HG03558 (cell line): Measurements from ENCODE around the gene SLC16A3.
"Not testable (repeated sequence)": the region's sequence is repeated elsewhere in the genome, so short reads cannot be mapped to it uniquely, and the experiment has no call there.

Experiments
- ATAC-seq: cut with Tn5 transposase; IDR thresholded peaks from one replicate; pipeline ENCODE4 v1.9.1; 2021; ENCODE audit warnings: moderate number of reproducible peaks; ENCODE audit not compliant: unreplicated experiment; ENCODE audit errors: extremely low read depth

The SLC16A3 gene

GRCh38 chr17:82259972-82260961 lies 31.4 kb downstream of the SLC16A3 start:
- ATAC-seq = not testable (repeated sequence)

- ATAC-seq = no peak
These were observed 33.5 kb downstream of the SLC16A3 start for GRCh38 chr17:82262344-82262743.

- no peak for ATAC-seq
These were observed 34.8 kb downstream of the SLC16A3 start for GRCh38 chr17:82263641-82264040.

GRCh38 chr17:82266142-82266541 lies 37.3 kb downstream of the SLC16A3 start:
- ATAC-seq = no peak

GRCh38 chr17:82267575-82268379 lies 38.9 kb downstream of the SLC16A3 start:
- no peak for ATAC-seq

- ATAC-seq = no peak
These were observed 40.5 kb downstream of the SLC16A3 start for GRCh38 chr17:82269138-82269881.

GRCh38 chr17:82269882-82270500 lies 41.1 kb downstream of the SLC16A3 start:
- no peak for ATAC-seq

- ATAC-seq = no peak
These were observed 41.8 kb downstream of the SLC16A3 start for GRCh38 chr17:82270651-82271050.

- ATAC-seq = no peak
These were observed 42.6 kb downstream of the SLC16A3 start for GRCh38 chr17:82271401-82271800.

- ATAC-seq = no peak
These were observed 43.9 kb downstream of the SLC16A3 start for GRCh38 chr17:82272495-82273326.

- ATAC-seq = no peak
These were observed 44.7 kb downstream of the SLC16A3 start, which contains the start of gene CSNK1D for GRCh38 chr17:82273327-82274133. CSNK1D (minus strand) TSS chr17:82273700; CDS start chr17:82273381, 319 bp downstream.

- no peak for ATAC-seq
These were observed 45.5 kb downstream of the SLC16A3 start for GRCh38 chr17:82274134-82275020.

GRCh38 chr17:82275326-82275725 lies 46.5 kb downstream of the SLC16A3 start:
- no peak for ATAC-seq

- ATAC-seq = no peak
These were observed 48.1 kb downstream of the SLC16A3 start for GRCh38 chr17:82276938-82277337.

GRCh38 chr17:82277851-82278250 lies 49.0 kb downstream of the SLC16A3 start:
- no peak for ATAC-seq

GRCh38 chr17:82278308-82278707 lies 49.5 kb downstream of the SLC16A3 start:
- ATAC-seq = no peak

- no peak for ATAC-seq
These were observed 50.0 kb downstream of the SLC16A3 start for GRCh38 chr17:82278786-82279391.
